Ovary (tissue), 9 donors: ENCODE measurements around the gene BCAT1. TPM values are rescaled to one million over a fixed set of nuclear protein-coding genes. Genes with fewer than 3 reads are reported as not detected.
"Not testable (repeated sequence)": the region's sequence is repeated elsewhere in the genome, so short reads cannot be mapped to it uniquely, and the experiment has no call there.

Experiments
- DNase-seq, 5 donors: peaks; one replicate each; pipeline ENCODE4 v3.0.0-alpha.2; 2019 to 2020
- H3K27ac ChIP-seq, 2 donors: fragments of 200-600 bp; one replicate each; pipeline versions ENCODE4 v1.5.1 to v1.8.0; 2019 to 2022
- H3K27me3 ChIP-seq: fragments of 200-600 bp; one replicate; pipeline ENCODE4 v1.8.0; 2022
- H3K36me3 ChIP-seq: fragments of 200-600 bp; sonication (generic); one replicate; pipeline ENCODE4 v1.5.1; 2019
- H3K4me1 ChIP-seq: one replicate; pipeline ENCODE4 v1.8.1; 2013; ENCODE audit warnings: mild to moderate bottlenecking, moderate library complexity; ENCODE audit not compliant: insufficient read depth
- H3K4me3 ChIP-seq: fragments of 200-600 bp; sonication (generic); one replicate; pipeline ENCODE4 v1.5.1; 2017
- H3K9me3 ChIP-seq, 2 donors: fragments of 200-600 bp in 1 of 2; sonication (generic) in 1 of 2; one replicate each; pipeline versions ENCODE4 v1.5.1 to v1.8.1; 2013 to 2019; ENCODE audit warnings: mild to moderate bottlenecking in 1 of 2, moderate library complexity in 1 of 2
- EP300 ChIP-seq: sonication (generic); formaldehyde crosslinking; IDR thresholded peaks from one replicate; pipeline ENCODE4 v1.6.1; 2017; ENCODE audit warnings: antibody characterized with exemption
- POLR2A ChIP-seq: fragments of 450-650 bp; IDR thresholded peaks from one replicate; pipeline ENCODE4 v1.6.1; 2017; ENCODE audit warnings: antibody characterized with exemption, mild to moderate bottlenecking, moderate library complexity
- WGBS, 3 donors: extraction: QIAGEN DNeasy Blood & Tissue Kit in 1 of 3; methylation state at CpG; one replicate each; pipeline versions ENCODE4 v1.1.5 to v1.1.7; 2013 to 2017; 5-methylcytosine and 5-hydroxymethylcytosine counted together
- intact Hi-C, 4 donors: fragments of 100-400 bp; cut with DNase I; formaldehyde crosslinking; loops; one replicate each; pipeline versions ENCODE4 v1.11.0 to v1.15.1; 2022 to 2023
- polyA plus RNA-seq, 2 donors: library from polyadenylated mRNA; stranded (reverse); fragments of 200-250 nt in 1 of 2; fragments of 350-450 nt in 1 of 2; fragmentation: Illumina TruSeq in 1 of 2; extraction: RNeasy Lipid Tissue Mini Kit (QIAGEN cat#74804) in 1 of 2; gene quantifications; one replicate each; pipeline ENCODE4 v1.2.3, GENCODE V29; 2013 to 2014
- total RNA-seq, 7 donors: library from RNA; depleted of rRNA in 2 of 7; stranded (reverse); fragments of >200 nt in 2 of 7; fragmentation: NEBNext Ultra II Directional in 3 of 7; extraction: Animal tissue kit (Norgen Biotek cat#: 25700) in 3 of 7; gene quantifications; one replicate each; pipeline versions ENCODE4 v1.1.0 to v1.2.4, GENCODE V29; 2016 to 2023
- TF ChIP-seq, protein P1 (sequence below), 3 donors: fragments of 450-650 bp in 2 of 3; fragments of 200-600 bp in 1 of 3; IDR thresholded peaks; one replicate each; pipeline versions ENCODE4 v1.5.1 to v1.8.0; 2016 to 2022; ENCODE audit warnings: antibody characterized with exemption in 3 of 3, mild to moderate bottlenecking in 1 of 3
- donor health status: DM: no; HTN: no; CAD: no; lungs with moderate emphysema.
- donor health status: DM: no; HTN: no; CAD: no.
- donor health status: Bipolar disorder and iron deficiency.
- donor health status: DM: yes; HTN: yes; CAD: no.
- donor health status: DM: no; HTN: no; CAD: no.
- donor health status: DM: yes; HTN: yes; CAD: no.

The BCAT1 gene
- total and polyA plus RNA-seq, 9 donors: 12.0 to 106 (median 31.7) TPM

DNA sequence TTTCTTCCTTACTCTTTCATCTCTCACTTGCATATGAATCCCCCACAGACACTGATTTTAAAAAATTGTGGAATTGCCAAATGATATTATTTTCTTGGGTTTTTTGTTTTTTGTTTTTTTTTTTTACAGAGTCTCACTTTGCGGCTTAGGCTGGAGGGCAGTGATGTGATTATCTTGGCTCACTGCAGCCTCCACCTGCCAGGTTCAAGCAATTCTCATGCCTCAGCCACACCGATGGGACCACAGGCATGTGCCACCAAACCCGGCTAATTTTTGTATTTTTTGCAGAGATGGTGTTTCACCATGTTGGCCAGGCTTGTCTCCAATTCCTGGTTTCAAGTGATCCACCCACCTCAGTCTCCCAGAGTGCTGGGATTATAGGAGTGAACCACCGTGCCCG is 68.2 kb downstream of the BCAT1 start:
- WGBS, 3 donors: 79 to 85% (median 84%) methylated on average over 5 of the region's 5 CpGs

DNA sequence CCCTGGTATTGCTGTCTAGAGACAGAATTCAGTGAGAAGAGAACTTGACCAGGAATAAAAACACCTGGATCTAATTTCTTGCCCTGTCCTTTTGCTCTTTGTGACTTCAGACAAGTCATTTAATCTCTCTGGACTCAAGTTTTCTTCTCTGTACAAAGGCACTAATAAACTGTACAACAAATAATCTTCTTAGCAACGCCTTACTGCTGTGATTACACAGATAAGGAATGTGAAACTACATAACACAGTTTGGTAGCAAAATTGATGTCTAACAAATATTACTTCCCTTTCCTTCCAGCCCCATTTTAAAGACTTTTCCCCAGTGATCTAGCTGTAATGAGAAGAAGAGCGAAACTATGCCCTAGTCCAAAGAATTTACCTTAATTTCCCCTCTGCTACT is 69.3 kb downstream of the BCAT1 start:
- intact Hi-C loops: no loop called here
- no peak for DNase-seq
- Histone ChIP-seq H3K4me3 (no peak overlapping the region), H3K36me3 (no peaks in the 10 kb centered on the region), H3K9me3 (no peaks in the 10 kb centered on the region), H3K27ac (no peak overlapping the region), H3K4me1 (peaks cover 6% of the 10 kb centered on the region), H3K27me3 (no peaks in the 10 kb centered on the region)
- TF ChIP-seq EP300: no peak
- TF ChIP-seq, protein P1, sequence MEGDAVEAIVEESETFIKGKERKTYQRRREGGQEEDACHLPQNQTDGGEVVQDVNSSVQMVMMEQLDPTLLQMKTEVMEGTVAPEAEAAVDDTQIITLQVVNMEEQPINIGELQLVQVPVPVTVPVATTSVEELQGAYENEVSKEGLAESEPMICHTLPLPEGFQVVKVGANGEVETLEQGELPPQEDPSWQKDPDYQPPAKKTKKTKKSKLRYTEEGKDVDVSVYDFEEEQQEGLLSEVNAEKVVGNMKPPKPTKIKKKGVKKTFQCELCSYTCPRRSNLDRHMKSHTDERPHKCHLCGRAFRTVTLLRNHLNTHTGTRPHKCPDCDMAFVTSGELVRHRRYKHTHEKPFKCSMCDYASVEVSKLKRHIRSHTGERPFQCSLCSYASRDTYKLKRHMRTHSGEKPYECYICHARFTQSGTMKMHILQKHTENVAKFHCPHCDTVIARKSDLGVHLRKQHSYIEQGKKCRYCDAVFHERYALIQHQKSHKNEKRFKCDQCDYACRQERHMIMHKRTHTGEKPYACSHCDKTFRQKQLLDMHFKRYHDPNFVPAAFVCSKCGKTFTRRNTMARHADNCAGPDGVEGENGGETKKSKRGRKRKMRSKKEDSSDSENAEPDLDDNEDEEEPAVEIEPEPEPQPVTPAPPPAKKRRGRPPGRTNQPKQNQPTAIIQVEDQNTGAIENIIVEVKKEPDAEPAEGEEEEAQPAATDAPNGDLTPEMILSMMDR (IDR thresholded peaks at IDR 0.05): no peak
- TF ChIP-seq POLR2A: no peak
- WGBS, 3 donors: 59 to 74% (median 69%) methylated on average over 2 of the region's 2 CpGs

More for the DNA sequence above, 68.2 kb downstream of the BCAT1 start:
- Histone ChIP-seq H3K9me3 (no peaks in the 10 kb centered on the region), H3K27ac (no peak overlapping the region), H3K36me3 (no peaks in the 10 kb centered on the region), H3K4me3 (no peak overlapping the region), H3K4me1 (peaks cover 6% of the 10 kb centered on the region), H3K27me3 (no peaks in the 10 kb centered on the region)
- TF ChIP-seq, protein P1 (IDR thresholded peaks at IDR 0.05): no peak
- no peak for DNase-seq
- intact Hi-C loops: no loop called here

GRCh38 chr12:24875014-24875413 is 73.9 kb downstream of the BCAT1 start:
- 95 to 98% (median 97%) methylated on average over 3 of the region's 3 CpGs for WGBS, 3 donors
- no peak overlapping the region for H3K27ac ChIP-seq
- TF ChIP-seq POLR2A: no peak
- TF ChIP-seq, protein P1 (IDR thresholded peaks at IDR 0.05): no peak
- TF ChIP-seq EP300: no peak
- intact Hi-C loops: no loop called here
- H3K4me1 ChIP-seq: no peaks in the 10 kb centered on the region
- no peak for DNase-seq
- H3K36me3 ChIP-seq: no peaks in the 10 kb centered on the region
- no peaks in the 10 kb centered on the region for H3K9me3 ChIP-seq
- no peaks in the 10 kb centered on the region for H3K27me3 ChIP-seq
- H3K4me3 ChIP-seq: no peak overlapping the region

DNA sequence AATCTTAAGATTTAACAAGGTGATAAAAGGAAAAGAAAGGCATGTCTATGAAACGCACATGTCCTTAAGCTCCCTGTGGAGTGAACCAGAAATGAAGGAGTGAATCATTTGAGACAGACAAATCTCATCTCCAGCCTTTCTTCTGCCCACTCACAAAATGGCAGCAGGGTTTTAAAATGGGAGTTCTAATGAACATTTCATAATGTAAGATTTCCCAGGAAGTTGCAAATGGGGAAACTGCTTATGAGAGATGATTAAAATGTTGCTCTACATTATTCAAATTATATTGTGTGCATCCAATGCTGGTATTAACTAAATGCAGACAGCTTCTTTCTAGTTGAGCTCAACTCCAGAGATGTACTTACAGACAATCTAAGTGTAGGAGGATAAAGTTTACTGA is 76.7 kb downstream of the BCAT1 start:
- Histone ChIP-seq H3K9me3 (no peaks in the 10 kb centered on the region), H3K36me3 (no peaks in the 10 kb centered on the region), H3K4me1 (no peaks in the 10 kb centered on the region), H3K27ac (no peak overlapping the region), H3K27me3 (no peaks in the 10 kb centered on the region), H3K4me3 (no peak overlapping the region)
- WGBS, 3 donors: 84 to 91% (median 85%) methylated on average over 1 of the region's 1 CpG
- intact Hi-C loops: no loop called here
- DNase-seq: no peak
- TF ChIP-seq EP300 (no peak), POLR2A (no peak)
- TF ChIP-seq, protein P1 (IDR thresholded peaks at IDR 0.05): no peak

- DNase-seq, H3K27ac ChIP-seq, H3K4me3 ChIP-seq, intact Hi-C loops, H3K9me3 ChIP-seq, H3K27me3 ChIP-seq, H3K36me3 ChIP-seq, H3K4me1 ChIP-seq: not testable (repeated sequence)
- 95 to 99% (median 98%) methylated on average over 15 to 24 of the region's 24 CpGs for WGBS, 3 donors
Measured at GRCh38 chr12:24866139-24866538, 82.8 kb downstream of the BCAT1 start.
